ENCODE results near the gene KAZN. TPM values are rescaled to one million over a fixed set of nuclear protein-coding genes. Genes with fewer than 3 reads are reported as not detected.

Gene KAZN
- total and polyA plus RNA-seq, 2 of the 8 experiments (the other 6 are each of a cell fraction or from before 2014, with no cell fraction given), result 3.7 to 11.8 TPM

GRCh38 chr1:15048437-15048980, 450.0 kb downstream of the KAZN start:
- 0 out of 2 replicates have a peak overlapping the region, but pooled peaks have one; percentile 2 for H2BK5ac ChIP-seq (ENCODE audit: low read depth, low read length)
- no peak overlapping the region for H4K8ac ChIP-seq (ENCODE audit: extremely low read depth, insufficient read depth, low read length)
- no peak overlapping the region for H3K56ac ChIP-seq (replicated peaks; ENCODE audit: insufficient read length, low read depth, low read length)
- no peak overlapping the region for H3K4ac ChIP-seq (replicated peaks; ENCODE audit: insufficient read length, low read depth, low read length)
- no peak overlapping the region for H2AFZ ChIP-seq (ENCODE audit: low read length)
- CTCF ChIA-PET (ENCODE audit: partially characterized antibody), result interaction anchor here (0.9 to 3.8 kb wide), 4 partner anchors 11 to 152 kb away, joined by 3 to 53 read pairs (median 6); no protein-coding TSS in a partner anchor
- peaks cover 0 to 2% of the 10 kb centered on the region in 2 experiments for H4K20me1 ChIP-seq (replicated peaks in 1 of 2; ENCODE audit: control insufficient read depth in 1 of 2, insufficient read depth in 2 of 2, low read length in 2 of 2)
- no peak overlapping the region for H3K18ac ChIP-seq (ENCODE audit: extremely low read depth, low read length)
- 0 out of 2 replicates have a peak overlapping the region, but pooled peaks have one; percentile 17 for H2BK12ac ChIP-seq (ENCODE audit: low read depth, low read length)
- FAIRE-seq (no peak), DNase-seq (ENCODE audit: low read depth in 1 of 2, low spot score in 2 of 2) (no peak)
- no peaks in the 10 kb centered on the region for H3K27me3 ChIP-seq (replicated peaks in 1 of 4; ENCODE audit: control insufficient read depth in 3 of 4, extremely low read depth in 1 of 4, insufficient read depth in 3 of 4, low read length in 3 of 4)
- no peaks in the 10 kb centered on the region; a peak in 1 of 4 replicates for H3K79me2 ChIP-seq (ENCODE audit: control insufficient read depth in 1 of 2, insufficient read depth in 2 of 2, low read length in 2 of 2)
- no peaks in the 10 kb centered on the region for H3K36me3 ChIP-seq (ENCODE audit: control insufficient read depth in 2 of 4, insufficient read depth in 4 of 4, low read length in 3 of 4)
- H3K79me1 ChIP-seq (ENCODE audit: low read depth, low read length), result no peaks in the 10 kb centered on the region
- H2BK120ac ChIP-seq (replicated peaks; ENCODE audit: low read depth, low read length), result no peak overlapping the region
- no peak overlapping the region for H3K9ac ChIP-seq (replicated peaks in 1 of 4; ENCODE audit: extremely low read depth in 1 of 4, low read depth in 3 of 4, low read length in 3 of 4)
- no peak overlapping the region for H4K5ac ChIP-seq (ENCODE audit: insufficient read length, low read depth, low read length)
- no peak overlapping the region for H2BK15ac ChIP-seq (ENCODE audit: low read length)
- no peak overlapping the region for H4K91ac ChIP-seq (replicated peaks; ENCODE audit: insufficient read length, low read length)
- no peak overlapping the region for H2BK20ac ChIP-seq (ENCODE audit: low read length)
- H3K27ac ChIP-seq (ENCODE audit: low read depth, low read length), result no peak overlapping the region
- H3K23me2 ChIP-seq (ENCODE audit: low read depth, low read length), result no peaks in the 10 kb centered on the region
- POLR2A ChIA-PET (ENCODE audit: partially characterized antibody), result no interaction called here
- no peaks in the 10 kb centered on the region for H3K9me3 ChIP-seq (ENCODE audit: insufficient read depth in 2 of 2, low read depth in 1 of 2, low read length in 1 of 2)
- WGBS, 2 experiments (ENCODE audit: extremely low coverage in 1 of 2, insufficient coverage in 1 of 2, insufficient read length in 1 of 2, insufficient replicate concordance in 2 of 2, low coverage in 1 of 2, low lambda C conversion rate in 2 of 2, missing lambda C conversion rate in 1 of 2), result 93% methylated on average over 19 of the region's 35 CpGs; no CpG with 5 or more reads in 1 of the 2 experiments
- H3K14ac ChIP-seq (ENCODE audit: insufficient read length), result no peak overlapping the region
- no peak overlapping the region for H2AK5ac ChIP-seq (ENCODE audit: low read depth, low read length)
- no peak overlapping the region for H3K4me2 ChIP-seq (ENCODE audit: insufficient read depth in 1 of 2, low read depth in 2 of 2, low read length in 2 of 2)
- H3K4me3 ChIP-seq (ENCODE audit: extremely low read depth in 1 of 4, insufficient read depth in 2 of 4, low read depth in 3 of 4, low read length in 4 of 4), result no peak overlapping the region
- no peak overlapping the region for H3K23ac ChIP-seq (ENCODE audit: insufficient read length)
- H3K4me1 ChIP-seq (replicated peaks in 1 of 4; ENCODE audit: control insufficient read depth in 3 of 4, insufficient read depth in 4 of 4, low read length in 3 of 4), result peaks cover 0 to 10% (median 7%) of the 10 kb centered on the region in 4 experiments; a peak in 6 of 7 replicates
- TF ChIP-seq ASH2L (IDR thresholded peaks at IDR 0.05; ENCODE audit: low read length) (no peak), SUZ12 (IDR thresholded peaks at IDR 0.05; ENCODE audit: low read length) (no peak), TAF1 (IDR thresholded peaks at IDR 0.05; ENCODE audit: low read depth, low read length) (no peak), JUND (IDR thresholded peaks at IDR 0.05; ENCODE audit: low read length) (no peak), RAD21 (IDR thresholded peaks at IDR 0.05 in 1 of 2, conservative IDR thresholded peaks at IDR 0.05 in 1 of 2; ENCODE audit: low read depth in 2 of 2, low read length in 2 of 2) (no peak), SIRT6 (IDR thresholded peaks at IDR 0.05; ENCODE audit: low read length) (no peak), RXRA (IDR thresholded peaks at IDR 0.05; ENCODE audit: insufficient read depth, low read depth, low read length) (no peak), SIN3A (conservative IDR thresholded peaks at IDR 0.05 in 1 of 2, IDR thresholded peaks at IDR 0.05 in 1 of 2; ENCODE audit: low read depth in 1 of 2, low read length in 2 of 2) (no peak), SIX5 (IDR thresholded peaks at IDR 0.05; ENCODE audit: low read depth, low read length) (no peak), SP2 (IDR thresholded peaks at IDR 0.05; ENCODE audit: low read length) (no peak), CREB1 (IDR thresholded peaks at IDR 0.05) (no peak), YY1 (IDR thresholded peaks at IDR 0.05; ENCODE audit: low read depth, low read length) (no peak), GTF2F1 (IDR thresholded peaks at IDR 0.05; ENCODE audit: borderline replicate concordance, low read depth, low read length) (no peak)
- TF ChIP-seq, protein P1, sequence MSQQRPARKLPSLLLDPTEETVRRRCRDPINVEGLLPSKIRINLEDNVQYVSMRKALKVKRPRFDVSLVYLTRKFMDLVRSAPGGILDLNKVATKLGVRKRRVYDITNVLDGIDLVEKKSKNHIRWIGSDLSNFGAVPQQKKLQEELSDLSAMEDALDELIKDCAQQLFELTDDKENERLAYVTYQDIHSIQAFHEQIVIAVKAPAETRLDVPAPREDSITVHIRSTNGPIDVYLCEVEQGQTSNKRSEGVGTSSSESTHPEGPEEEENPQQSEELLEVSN (IDR thresholded peaks at IDR 0.05), result no peak
